Left ventricle myocardium inferior (tissue), 1 donor: ENCODE data around the gene LFNG. TPM values are rescaled to one million over a fixed set of nuclear protein-coding genes. Genes with fewer than 3 reads are reported as not detected.

Experiments used
- DNase-seq: peaks from one replicate; pipeline ENCODE4 v3.0.0-alpha.2; 2020
- H3K27ac ChIP-seq: fragments of 200-600 bp; replicated peaks from 2 replicates; pipeline ENCODE4 v1.8.0; 2021
- H3K27me3 ChIP-seq: fragments of 200-600 bp; 2 replicates; pipeline ENCODE4 v1.8.0; 2021; ENCODE audit warnings: low read depth
- H3K36me3 ChIP-seq: fragments of 200-600 bp; 2 replicates; pipeline ENCODE4 v1.8.0; 2021
- H3K4me1 ChIP-seq: fragments of 200-600 bp; 2 replicates; pipeline ENCODE4 v1.8.0; 2021
- H3K4me3 ChIP-seq: fragments of 200-600 bp; 2 replicates; pipeline ENCODE4 v1.8.0; 2021; ENCODE audit warnings: mild to moderate bottlenecking, moderate library complexity
- H3K9me3 ChIP-seq: fragments of 200-600 bp; replicated peaks from 2 replicates; pipeline ENCODE4 v1.8.0; 2021
- intact Hi-C: fragments of 100-400 bp; cut with micrococcal nuclease; formaldehyde crosslinking; loops from one replicate; pipeline ENCODE4 v1.11.0; 2022
- total RNA-seq: library from RNA; stranded (reverse); fragmentation: NEBNext Ultra II Directional; extraction: Animal tissue kit (Norgen Biotek cat#: 25700); gene quantifications from one replicate; pipeline ENCODE4 v1.2.1, GENCODE V29; 2021
- TF ChIP-seq, protein P1 (sequence below): fragments of 200-600 bp; IDR thresholded peaks from 2 replicates; pipeline ENCODE4 v1.8.0; 2021; ENCODE audit warnings: antibody characterized with exemption, mild to moderate bottlenecking, borderline replicate concordance
- donor health status: DM: no; HTN: yes; CAD: no; lungs with severe emphysema.

LFNG gene
- total RNA-seq, 1 donor from 2014 or later, result 5.2 TPM

DNA sequence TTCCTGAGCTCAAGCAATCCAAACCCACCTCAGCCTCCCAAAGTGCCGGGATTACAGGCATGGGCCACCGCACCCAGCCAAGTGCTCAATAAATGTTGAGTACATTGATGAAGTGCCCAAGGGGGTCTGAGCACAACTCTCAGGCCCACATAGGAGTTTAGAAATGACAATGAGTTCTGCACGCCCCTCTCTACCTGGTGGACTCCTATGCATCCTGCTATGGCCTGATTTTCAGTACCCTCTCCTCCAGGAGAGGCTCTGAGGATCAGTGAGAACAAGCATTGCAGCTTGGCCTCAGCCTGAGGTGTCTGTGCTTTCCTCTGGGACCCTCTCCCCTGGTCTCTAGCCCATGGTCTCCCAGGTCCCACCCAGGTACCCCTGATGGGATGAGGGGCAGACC is 22.5 kb upstream of the LFNG start:
- intact Hi-C loops, result no loop called here
- Histone ChIP-seq H3K36me3 (no peaks in the 10 kb centered on the region), H3K27me3 (peaks cover 36% of the 10 kb centered on the region), H3K27ac (no peak overlapping the region), H3K4me3 (no peak overlapping the region), H3K9me3 (no peaks in the 10 kb centered on the region), H3K4me1 (peaks cover 23% of the 10 kb centered on the region)
- DNase-seq, result no peak
- TF ChIP-seq, protein P1, sequence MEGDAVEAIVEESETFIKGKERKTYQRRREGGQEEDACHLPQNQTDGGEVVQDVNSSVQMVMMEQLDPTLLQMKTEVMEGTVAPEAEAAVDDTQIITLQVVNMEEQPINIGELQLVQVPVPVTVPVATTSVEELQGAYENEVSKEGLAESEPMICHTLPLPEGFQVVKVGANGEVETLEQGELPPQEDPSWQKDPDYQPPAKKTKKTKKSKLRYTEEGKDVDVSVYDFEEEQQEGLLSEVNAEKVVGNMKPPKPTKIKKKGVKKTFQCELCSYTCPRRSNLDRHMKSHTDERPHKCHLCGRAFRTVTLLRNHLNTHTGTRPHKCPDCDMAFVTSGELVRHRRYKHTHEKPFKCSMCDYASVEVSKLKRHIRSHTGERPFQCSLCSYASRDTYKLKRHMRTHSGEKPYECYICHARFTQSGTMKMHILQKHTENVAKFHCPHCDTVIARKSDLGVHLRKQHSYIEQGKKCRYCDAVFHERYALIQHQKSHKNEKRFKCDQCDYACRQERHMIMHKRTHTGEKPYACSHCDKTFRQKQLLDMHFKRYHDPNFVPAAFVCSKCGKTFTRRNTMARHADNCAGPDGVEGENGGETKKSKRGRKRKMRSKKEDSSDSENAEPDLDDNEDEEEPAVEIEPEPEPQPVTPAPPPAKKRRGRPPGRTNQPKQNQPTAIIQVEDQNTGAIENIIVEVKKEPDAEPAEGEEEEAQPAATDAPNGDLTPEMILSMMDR, result no peak

DNA sequence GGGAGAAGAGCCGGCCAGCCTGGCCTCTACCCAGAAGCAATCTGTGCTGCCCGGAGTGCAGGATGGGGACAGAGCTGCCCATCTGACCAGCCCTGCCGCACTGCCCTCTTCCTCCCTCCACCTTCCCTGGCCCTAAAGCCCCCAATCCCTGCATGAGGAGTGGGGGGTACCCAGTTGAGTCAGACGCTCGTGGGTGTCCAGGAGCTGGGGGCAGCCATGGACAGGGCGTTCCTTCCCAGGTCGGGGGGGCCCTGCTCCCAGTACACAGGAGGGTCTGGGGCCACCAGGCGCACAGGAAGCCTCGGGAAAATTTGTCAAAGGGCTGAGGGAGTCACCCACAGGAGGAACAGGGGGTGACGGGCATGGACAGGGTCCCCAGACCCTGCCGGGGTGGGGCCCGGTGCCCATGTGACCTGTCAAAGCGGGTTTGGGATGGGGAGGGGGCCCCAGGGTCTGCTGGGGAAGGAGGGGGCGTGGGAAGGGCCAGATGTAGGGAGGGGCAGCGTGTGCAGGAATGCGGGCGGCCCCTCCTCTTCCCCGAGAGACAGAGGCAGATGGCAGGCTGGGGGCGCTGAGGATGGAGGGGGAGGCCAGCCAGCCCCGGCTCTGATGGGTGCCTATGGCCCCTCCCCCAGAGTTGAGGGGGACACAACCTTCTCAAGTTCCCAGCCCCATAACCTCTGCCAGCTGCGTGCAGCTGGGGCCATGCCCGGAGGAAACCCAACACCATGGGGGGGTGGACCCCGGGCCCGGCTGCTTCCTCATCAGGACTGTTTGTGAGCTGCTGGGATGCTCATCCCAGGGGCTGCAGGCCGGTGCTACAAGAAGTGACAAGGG is 21.9 kb upstream of the LFNG start:
- H3K27me3 ChIP-seq, result peaks cover 36% of the 10 kb centered on the region

DNA sequence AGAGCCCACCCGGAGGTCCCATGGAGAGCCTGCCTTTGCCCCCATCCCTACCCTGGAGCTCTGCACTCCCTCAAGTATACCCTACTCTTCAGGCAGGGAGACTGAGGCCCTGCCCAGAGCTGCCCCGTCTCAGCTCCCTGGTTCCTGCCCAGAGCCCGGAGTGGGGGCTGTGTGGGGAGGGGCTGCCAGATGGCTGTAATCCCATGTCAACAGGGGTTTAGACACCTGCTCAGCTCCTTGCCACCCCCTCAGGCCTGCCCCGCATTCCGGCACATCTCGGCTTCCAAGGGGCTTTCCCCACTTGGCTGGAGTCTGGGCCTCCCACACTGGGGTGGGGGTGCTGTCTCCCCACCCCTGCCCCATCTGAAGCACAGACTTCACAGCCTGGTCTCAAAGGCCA is 20.9 kb upstream of the LFNG start:
- no peaks in the 10 kb centered on the region for H3K9me3 ChIP-seq
- TF ChIP-seq, protein P1, result no peak
- H3K27me3 ChIP-seq, result peaks cover 36% of the 10 kb centered on the region
- peaks cover 12% of the 10 kb centered on the region for H3K4me1 ChIP-seq
- intact Hi-C loops, result no loop called here
- no peaks in the 10 kb centered on the region for H3K36me3 ChIP-seq
- H3K4me3 ChIP-seq, result no peak overlapping the region
- H3K27ac ChIP-seq, result no peak overlapping the region
- no peak for DNase-seq

More for the DNA sequence above, 21.9 kb upstream of the LFNG start:
- no peaks in the 10 kb centered on the region for H3K36me3 ChIP-seq
- TF ChIP-seq, protein P1, result no peak
- H3K4me3 ChIP-seq, result no peak overlapping the region
- intact Hi-C loops, result no loop called here
- DNase-seq, result no peak
- no peak overlapping the region for H3K27ac ChIP-seq
- H3K9me3 ChIP-seq, result no peaks in the 10 kb centered on the region
- H3K4me1 ChIP-seq, result peaks cover 22% of the 10 kb centered on the region

DNA sequence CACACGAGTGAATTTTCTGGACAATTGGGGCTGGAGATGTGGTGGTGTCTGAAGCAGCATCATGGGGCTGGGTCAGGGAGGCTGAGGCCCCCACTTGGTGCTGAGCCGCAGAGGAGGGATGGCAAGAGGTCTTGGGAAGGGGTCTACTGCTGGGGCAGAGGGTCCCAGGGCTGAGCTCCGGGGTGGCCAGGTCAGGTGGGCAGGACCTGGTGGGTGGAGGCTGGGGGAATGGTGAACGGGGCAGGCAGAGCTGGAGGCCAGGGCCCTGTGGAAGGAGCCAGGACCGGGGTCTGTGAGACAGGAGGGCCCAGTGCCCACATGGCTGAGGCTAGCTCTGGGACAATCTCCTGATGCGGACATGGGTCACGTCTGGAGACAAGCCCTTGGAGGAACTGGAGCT is 20.4 kb upstream of the LFNG start:
- Histone ChIP-seq H3K36me3 (no peaks in the 10 kb centered on the region), H3K4me1 (peaks cover 7% of the 10 kb centered on the region), H3K27me3 (peaks cover 34% of the 10 kb centered on the region), H3K27ac (no peak overlapping the region), H3K9me3 (no peaks in the 10 kb centered on the region), H3K4me3 (no peak overlapping the region)
- DNase-seq, result no peak
- intact Hi-C loops, result no loop called here
- TF ChIP-seq, protein P1, result no peak

DNA sequence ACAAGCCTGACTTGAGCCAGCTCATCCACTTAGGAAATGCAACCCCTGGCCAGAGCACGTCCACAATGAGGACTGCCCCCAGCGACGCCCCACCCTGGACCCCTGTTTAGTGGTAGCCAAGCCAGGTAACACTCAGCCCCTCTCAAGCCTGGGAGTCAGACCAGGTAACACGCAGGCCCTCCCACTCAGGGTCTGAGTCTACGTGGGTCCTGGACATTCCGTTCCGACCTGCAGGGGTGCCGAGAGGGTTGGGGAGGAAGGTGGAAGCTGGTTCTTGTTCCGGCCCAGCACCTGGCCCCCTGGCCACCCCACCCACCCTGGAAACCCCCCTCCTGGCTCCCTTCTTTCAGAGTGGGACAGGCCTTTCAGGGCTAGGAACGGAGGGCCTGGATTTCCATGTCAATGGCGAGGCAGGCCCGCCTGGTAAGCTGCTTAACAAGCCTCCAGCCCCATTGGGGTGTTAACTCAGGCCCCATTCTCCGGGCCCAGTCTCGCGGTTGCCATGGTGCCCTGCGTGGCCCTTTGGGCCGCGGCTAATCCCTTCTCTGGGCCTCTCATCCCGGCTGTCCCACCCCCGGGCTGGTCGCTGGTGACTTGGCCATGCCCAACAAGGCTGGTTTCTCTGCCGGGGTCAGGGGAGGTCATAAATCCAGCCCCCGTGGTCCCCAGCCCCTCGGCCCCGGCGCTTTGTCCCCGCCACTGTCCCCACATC is 19.7 kb upstream of the LFNG start:
- intact Hi-C loops, result no loop called here
- H3K27me3 ChIP-seq, result peaks cover 29% of the 10 kb centered on the region
- H3K4me1 ChIP-seq, result peaks cover under 1% of the 10 kb centered on the region
- H3K9me3 ChIP-seq, result no peaks in the 10 kb centered on the region
- no peak overlapping the region for H3K27ac ChIP-seq
- no peak overlapping the region for H3K4me3 ChIP-seq
- TF ChIP-seq, protein P1, result no peak
- H3K36me3 ChIP-seq, result no peaks in the 10 kb centered on the region
- no peak for DNase-seq
